Keratinocyte (primary cell): Measurements from ENCODE around the gene NDUFS6.

Experiments
- CTCF ChIP-seq, 3 experiments: IDR thresholded peaks in 1 of 3; conservative IDR thresholded peaks in 1 of 3; optimal IDR thresholded peaks in 1 of 3; 2 replicates in 2 of 3; 3 replicates in 1 of 3; pipeline versions ENCODE3 to v1.5.1; 2011; ENCODE audit warnings: low read length in 3 of 3, mild to moderate bottlenecking in 3 of 3, moderate library complexity in 2 of 3, control low read depth in 1 of 3, inconsistent platforms in 1 of 3; ENCODE audit not compliant: insufficient read depth in 2 of 3; ENCODE audit errors: extremely low read depth in 1 of 3
- EZH2 ChIP-seq: IDR thresholded peaks from one replicate; pipeline ENCODE4 v1.6.1; 2012; ENCODE audit warnings: inconsistent platforms, mild to moderate bottlenecking, low read length, moderate library complexity

GRCh38 chr5:1860949-1861348 is 59.7 kb downstream of the NDUFS6 start:
- TF ChIP-seq EZH2 (no peak), CTCF (optimal IDR thresholded peaks at IDR 0.05 in 1 of 3, IDR thresholded peaks at IDR 0.05 in 1 of 3, conservative IDR thresholded peaks at IDR 0.05 in 1 of 3; ENCODE audit: extremely low read depth in 1 of 3, insufficient read depth in 2 of 3, low read length in 3 of 3) (no peak)
